Measurements from ENCODE around the gene HIF3A. TPM values are rescaled to one million over a fixed set of nuclear protein-coding genes. Genes with fewer than 3 reads are reported as not detected.

The HIF3A gene
- total and polyA plus RNA-seq, 9 of the 15 experiments (the other 6 are each of a cell fraction or from before 2014, with no cell fraction given): 0.29 TPM; not detected in 8

DNA sequence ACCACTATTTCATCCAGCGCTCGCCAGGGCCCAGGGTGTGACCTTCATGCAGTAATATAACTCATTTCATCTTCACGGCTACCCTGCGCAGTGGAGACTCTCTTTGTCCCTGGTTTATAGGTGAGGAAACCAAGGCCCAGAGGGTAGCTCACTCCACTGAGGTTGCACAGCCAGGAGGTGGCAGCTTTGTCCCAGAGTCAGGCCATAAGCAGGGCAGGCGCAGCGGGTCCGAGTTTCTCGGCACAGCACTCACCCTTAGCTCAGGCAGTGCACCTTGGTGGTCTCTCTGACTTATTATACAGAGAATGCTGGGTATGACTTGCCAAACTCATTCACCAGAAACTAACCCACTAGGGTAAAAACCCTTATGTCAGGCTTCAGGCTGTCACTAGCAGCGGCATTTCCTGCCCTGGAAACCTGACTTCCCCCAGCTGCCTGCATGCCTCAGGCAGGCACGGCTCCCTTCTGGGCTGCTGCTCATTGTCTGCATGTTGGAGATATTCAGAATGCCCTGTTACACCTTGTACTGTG is 74.6 kb downstream of the HIF3A start:
- Histone ChIP-seq H4K20me1 (replicated peaks; ENCODE audit: control insufficient read depth, insufficient read depth, low read length) (peaks cover 10% of the 10 kb centered on the region; the same call in 1 of the 2 replicates), H3K4me2 (ENCODE audit: insufficient read depth, low read length) (no peak overlapping the region), H3K36me3 (ENCODE audit: control insufficient read depth, insufficient read depth, low read length) (peaks cover 77% of the 10 kb centered on the region), H3K27ac (ENCODE audit: extremely low read depth, low read depth, low read length) (no peak overlapping the region), H3K4me1 (replicated peaks in 1 of 2; ENCODE audit: control insufficient read depth in 2 of 2, insufficient read depth in 2 of 2, low read length in 2 of 2) (peaks cover 0 to 12% of the 10 kb centered on the region in 2 experiments; a peak in 1 of 5 replicates), H3K9me1 (ENCODE audit: control insufficient read depth, insufficient read depth, low read length) (no peaks in the 10 kb centered on the region), H2AFZ (ENCODE audit: low read depth, low read length) (no peak overlapping the region), H3K27me3 (ENCODE audit: control insufficient read depth in 2 of 2, insufficient read depth in 2 of 2, low read length in 2 of 2) (no peaks in the 10 kb centered on the region), H3K4me3 (no peak overlapping the region), H3K9ac (ENCODE audit: insufficient read depth in 1 of 2, low read depth in 2 of 2, low read length in 2 of 2) (peak overlapping the region in 1 of 2 experiments; percentile 47; a peak in 2 of 4 replicates), H3K9me3 (replicated peaks; ENCODE audit: control insufficient read depth, insufficient read depth, low read depth, low read length) (no peaks in the 10 kb centered on the region), H3K79me2 (ENCODE audit: control insufficient read depth, insufficient read depth, low read length) (peaks cover 38% of the 10 kb centered on the region)
- ChIA-PET CTCF (ENCODE audit: low intra/inter-chr PET ratio) (interaction anchor here (0.6 kb wide), 1 partner anchor 622 kb away, joined by 7 read pairs; no protein-coding TSS in a partner anchor), POLR2A (no interaction called here)
- no TSS peak for BruUV-seq (replicated peaks)
- in situ Hi-C loops (cut with MboI): no loop called here
- FAIRE-seq (no peak), DNase-seq (ENCODE audit: extremely low read depth in 1 of 4, low spot score in 3 of 4) (no peak), ATAC-seq (no peak)
- intact Hi-C loops (cut with micrococcal nuclease): no loop called here
- WGBS (ENCODE audit: insufficient coverage, low coverage, missing lambda C conversion rate): 96% methylated on average over 10 of the region's 10 CpGs
- TF ChIP-seq RCOR1 (IDR thresholded peaks at IDR 0.05; ENCODE audit: borderline replicate concordance in 1 of 2, low read depth in 2 of 2, low read length in 2 of 2): no peak
- no peak for TF ChIP-seq ZNF316 (IDR thresholded peaks at IDR 0.05)
- TF ChIP-seq ILF3 (IDR thresholded peaks at IDR 0.05; ENCODE audit: borderline replicate concordance): no peak
- TF ChIP-seq TAF15 (IDR thresholded peaks at IDR 0.05; ENCODE audit: low read depth, low read length): no peak
- no peak for TF ChIP-seq ZNF699 (CRISPR knock-in tag; IDR thresholded peaks at IDR 0.05; ENCODE audit: insufficient replicate concordance)
- no peak for TF ChIP-seq JUND (IDR thresholded peaks at IDR 0.05; ENCODE audit: borderline replicate concordance, low read depth, low read length)
- TF ChIP-seq JUND (tag; IDR thresholded peaks at IDR 0.05; ENCODE audit: borderline replicate concordance, low read depth, low read length): no peak
- TF ChIP-seq, protein P1, sequence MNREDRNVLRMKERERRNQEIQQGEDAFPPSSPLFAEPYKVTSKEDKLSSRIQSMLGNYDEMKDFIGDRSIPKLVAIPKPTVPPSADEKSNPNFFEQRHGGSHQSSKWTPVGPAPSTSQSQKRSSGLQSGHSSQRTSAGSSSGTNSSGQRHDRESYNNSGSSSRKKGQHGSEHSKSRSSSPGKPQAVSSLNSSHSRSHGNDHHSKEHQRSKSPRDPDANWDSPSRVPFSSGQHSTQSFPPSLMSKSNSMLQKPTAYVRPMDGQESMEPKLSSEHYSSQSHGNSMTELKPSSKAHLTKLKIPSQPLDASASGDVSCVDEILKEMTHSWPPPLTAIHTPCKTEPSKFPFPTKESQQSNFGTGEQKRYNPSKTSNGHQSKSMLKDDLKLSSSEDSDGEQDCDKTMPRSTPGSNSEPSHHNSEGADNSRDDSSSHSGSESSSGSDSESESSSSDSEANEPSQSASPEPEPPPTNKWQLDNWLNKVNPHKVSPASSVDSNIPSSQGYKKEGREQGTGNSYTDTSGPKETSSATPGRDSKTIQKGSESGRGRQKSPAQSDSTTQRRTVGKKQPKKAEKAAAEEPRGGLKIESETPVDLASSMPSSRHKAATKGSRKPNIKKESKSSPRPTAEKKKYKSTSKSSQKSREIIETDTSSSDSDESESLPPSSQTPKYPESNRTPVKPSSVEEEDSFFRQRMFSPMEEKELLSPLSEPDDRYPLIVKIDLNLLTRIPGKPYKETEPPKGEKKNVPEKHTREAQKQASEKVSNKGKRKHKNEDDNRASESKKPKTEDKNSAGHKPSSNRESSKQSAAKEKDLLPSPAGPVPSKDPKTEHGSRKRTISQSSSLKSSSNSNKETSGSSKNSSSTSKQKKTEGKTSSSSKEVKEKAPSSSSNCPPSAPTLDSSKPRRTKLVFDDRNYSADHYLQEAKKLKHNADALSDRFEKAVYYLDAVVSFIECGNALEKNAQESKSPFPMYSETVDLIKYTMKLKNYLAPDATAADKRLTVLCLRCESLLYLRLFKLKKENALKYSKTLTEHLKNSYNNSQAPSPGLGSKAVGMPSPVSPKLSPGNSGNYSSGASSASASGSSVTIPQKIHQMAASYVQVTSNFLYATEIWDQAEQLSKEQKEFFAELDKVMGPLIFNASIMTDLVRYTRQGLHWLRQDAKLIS (CRISPR knock-in tag; IDR thresholded peaks at IDR 0.05): no peak
- no peak for TF ChIP-seq MEF2D (tag; conservative IDR thresholded peaks at IDR 0.05; ENCODE audit: low read depth)
- TF ChIP-seq, protein P2, sequence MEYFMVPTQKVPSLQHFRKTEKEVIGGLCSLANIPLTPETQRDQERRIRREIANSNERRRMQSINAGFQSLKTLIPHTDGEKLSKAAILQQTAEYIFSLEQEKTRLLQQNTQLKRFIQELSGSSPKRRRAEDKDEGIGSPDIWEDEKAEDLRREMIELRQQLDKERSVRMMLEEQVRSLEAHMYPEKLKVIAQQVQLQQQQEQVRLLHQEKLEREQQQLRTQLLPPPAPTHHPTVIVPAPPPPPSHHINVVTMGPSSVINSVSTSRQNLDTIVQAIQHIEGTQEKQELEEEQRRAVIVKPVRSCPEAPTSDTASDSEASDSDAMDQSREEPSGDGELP (CRISPR knock-in tag; IDR thresholded peaks at IDR 0.05; ENCODE audit: borderline replicate concordance): no peak
- TF ChIP-seq, protein P3, sequence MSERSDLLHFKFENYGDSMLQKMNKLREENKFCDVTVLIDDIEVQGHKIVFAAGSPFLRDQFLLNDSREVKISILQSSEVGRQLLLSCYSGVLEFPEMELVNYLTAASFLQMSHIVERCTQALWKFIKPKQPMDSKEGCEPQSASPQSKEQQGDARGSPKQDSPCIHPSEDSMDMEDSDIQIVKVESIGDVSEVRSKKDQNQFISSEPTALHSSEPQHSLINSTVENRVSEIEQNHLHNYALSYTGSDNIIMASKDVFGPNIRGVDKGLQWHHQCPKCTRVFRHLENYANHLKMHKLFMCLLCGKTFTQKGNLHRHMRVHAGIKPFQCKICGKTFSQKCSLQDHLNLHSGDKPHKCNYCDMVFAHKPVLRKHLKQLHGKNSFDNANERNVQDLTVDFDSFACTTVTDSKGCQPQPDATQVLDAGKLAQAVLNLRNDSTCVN (CRISPR knock-in tag; IDR thresholded peaks at IDR 0.05): no peak
- TF ChIP-seq RAD51 (IDR thresholded peaks at IDR 0.05; ENCODE audit: borderline replicate concordance, low read depth): no peak
- TF ChIP-seq SIRT6 (IDR thresholded peaks at IDR 0.05; ENCODE audit: low read depth, low read length): no peak
